ENCODE data around the gene PCDHA4. TPM values are rescaled to one million over a fixed set of nuclear protein-coding genes. Genes with fewer than 3 reads are reported as not detected.
"Not testable (repeated sequence)": the region's sequence is repeated elsewhere in the genome, so short reads cannot be mapped to it uniquely, and the experiment has no call there.

Gene PCDHA4
- total RNA-seq, 3 donors from 2014 or later = 0.08 to 0.14 TPM; not detected in 1

DNA sequence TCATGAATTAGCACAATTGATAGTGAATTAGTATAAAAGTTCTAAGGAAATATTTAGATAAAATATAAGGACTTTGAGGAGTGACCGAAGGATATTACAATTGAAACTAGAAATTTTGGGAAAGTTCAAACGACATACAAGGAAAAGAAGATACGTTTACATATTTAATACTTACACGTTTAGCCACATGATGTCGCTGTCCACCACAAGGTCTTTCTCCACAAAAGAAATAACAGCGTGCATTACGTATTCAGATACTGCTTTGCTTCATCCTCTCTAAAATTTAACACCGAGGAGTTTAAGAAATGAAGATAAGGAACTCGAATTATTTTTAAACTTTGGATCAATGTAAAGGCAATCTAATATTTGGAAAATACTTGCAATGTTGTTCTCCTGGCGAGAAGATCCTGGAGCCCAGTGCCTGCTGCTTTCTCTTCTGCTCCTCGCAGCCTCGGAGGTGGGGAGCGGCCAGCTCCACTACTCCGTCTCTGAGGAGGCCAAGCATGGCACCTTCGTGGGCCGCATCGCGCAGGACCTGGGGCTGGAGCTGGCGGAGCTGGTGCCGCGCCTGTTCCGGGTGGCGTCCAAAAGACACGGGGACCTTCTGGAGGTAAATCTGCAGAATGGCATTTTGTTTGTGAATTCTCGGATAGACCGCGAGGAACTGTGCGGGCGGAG is 5.9 kb upstream of the PCDHA4 start, which contains the start of gene PCDHA3:
PCDHA3 (plus strand) TSS at position 242 of the 678 bp plus-strand sequence.
- DNase-seq (no peak), ATAC-seq (no peak)
- no peaks in the 10 kb centered on the region for H3K4me1 Mint-ChIP-seq (ENCODE audit: low read depth)
- H3K27me3 Mint-ChIP-seq (ENCODE audit: low read depth) = peaks cover 25% of the 10 kb centered on the region
- H3K4me3 Mint-ChIP-seq = no peak within 1 kb of the TSS
- H3K9me3 Mint-ChIP-seq = peaks cover 17% of the 10 kb centered on the region
- H3K36me3 Mint-ChIP-seq (ENCODE audit: insufficient read depth) = peaks cover 2% of the 10 kb centered on the region

DNA sequence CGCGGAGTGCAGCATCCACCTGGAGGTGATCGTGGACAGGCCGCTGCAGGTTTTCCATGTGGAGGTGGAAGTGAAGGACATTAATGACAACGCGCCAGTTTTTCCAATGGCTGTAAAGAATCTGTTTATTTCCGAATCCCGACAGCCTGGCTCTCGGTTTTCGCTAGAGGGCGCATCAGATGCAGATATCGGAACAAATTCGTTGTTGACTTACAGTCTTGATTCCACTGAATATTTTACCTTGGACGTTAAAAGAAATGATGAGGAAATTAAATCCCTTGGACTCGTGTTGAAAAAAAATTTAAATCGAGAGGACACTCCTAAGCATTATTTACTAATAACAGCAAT is 5.4 kb upstream of the PCDHA4 start:
- no peaks in the 10 kb centered on the region for H3K4me1 Mint-ChIP-seq (ENCODE audit: low read depth)
- no peak for ATAC-seq

GRCh38 chr5:140802381-140802780 is 4.5 kb upstream of the PCDHA4 start:
- not testable (repeated sequence) for H3K4me1 Mint-ChIP-seq (ENCODE audit: low read depth); ATAC-seq; DNase-seq; H3K4me3 Mint-ChIP-seq; H3K36me3 Mint-ChIP-seq (ENCODE audit: insufficient read depth)
- H3K9me3 Mint-ChIP-seq = peaks cover 19% of the 10 kb centered on the region
- peaks cover 32% of the 10 kb centered on the region for H3K27me3 Mint-ChIP-seq (ENCODE audit: low read depth)

More for the DNA sequence above, 5.4 kb upstream of the PCDHA4 start:
- Mint-ChIP-seq H3K9me3 (peaks cover 17% of the 10 kb centered on the region), H3K36me3 (ENCODE audit: insufficient read depth) (peaks cover 2% of the 10 kb centered on the region), H3K4me3 (no peak overlapping the region), H3K27me3 (ENCODE audit: low read depth) (peaks cover 25% of the 10 kb centered on the region)
- no peak for DNase-seq

DNA sequence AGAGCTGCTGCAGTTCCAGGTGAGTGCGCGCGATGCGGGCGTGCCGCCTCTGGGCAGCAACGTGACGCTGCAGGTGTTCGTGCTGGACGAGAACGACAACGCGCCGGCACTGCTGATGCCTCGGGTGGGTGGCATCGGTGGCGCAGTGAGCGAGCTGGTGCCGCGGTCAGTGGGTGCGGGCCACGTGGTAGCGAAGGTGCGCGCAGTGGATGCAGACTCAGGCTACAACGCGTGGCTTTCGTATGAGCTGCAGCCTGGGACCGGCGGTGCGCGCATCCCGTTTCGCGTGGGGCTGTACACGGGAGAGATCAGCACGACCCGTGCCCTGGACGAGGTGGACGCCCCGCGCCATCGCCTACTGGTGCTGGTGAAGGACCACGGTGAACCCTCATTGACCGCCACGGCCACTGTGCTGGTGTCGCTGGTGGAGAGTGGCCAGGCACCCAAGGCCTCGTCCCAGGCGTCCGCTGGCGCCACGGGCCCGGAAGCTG is 4.0 kb upstream of the PCDHA4 start:
- DNase-seq (no peak), ATAC-seq (no peak)
- Mint-ChIP-seq H3K4me1 (ENCODE audit: low read depth) (no peaks in the 10 kb centered on the region), H3K4me3 (no peak overlapping the region), H3K27me3 (ENCODE audit: low read depth) (peaks cover 34% of the 10 kb centered on the region), H3K36me3 (ENCODE audit: insufficient read depth) (peaks cover 2% of the 10 kb centered on the region), H3K9me3 (peaks cover 18% of the 10 kb centered on the region)

GRCh38 chr5:140808241-140808888 is 1.5 kb downstream of the PCDHA4 start:
- peaks cover 28% of the 10 kb centered on the region for H3K27me3 Mint-ChIP-seq (ENCODE audit: low read depth)
- not testable (repeated sequence) for H3K4me3 Mint-ChIP-seq; DNase-seq; ATAC-seq; H3K36me3 Mint-ChIP-seq (ENCODE audit: insufficient read depth); H3K4me1 Mint-ChIP-seq (ENCODE audit: low read depth)
- peaks cover 31% of the 10 kb centered on the region for H3K9me3 Mint-ChIP-seq

GRCh38 chr5:140808889-140809291 is 2.0 kb downstream of the PCDHA4 start:
- Mint-ChIP-seq H3K9me3 (peaks cover 29% of the 10 kb centered on the region), H3K4me1 (ENCODE audit: low read depth) (no peaks in the 10 kb centered on the region), H3K27me3 (ENCODE audit: low read depth) (peaks cover 28% of the 10 kb centered on the region), H3K4me3 (no peak overlapping the region), H3K36me3 (ENCODE audit: insufficient read depth) (peaks cover 2% of the 10 kb centered on the region)
- ATAC-seq = no peak
- no peak for DNase-seq

DNA sequence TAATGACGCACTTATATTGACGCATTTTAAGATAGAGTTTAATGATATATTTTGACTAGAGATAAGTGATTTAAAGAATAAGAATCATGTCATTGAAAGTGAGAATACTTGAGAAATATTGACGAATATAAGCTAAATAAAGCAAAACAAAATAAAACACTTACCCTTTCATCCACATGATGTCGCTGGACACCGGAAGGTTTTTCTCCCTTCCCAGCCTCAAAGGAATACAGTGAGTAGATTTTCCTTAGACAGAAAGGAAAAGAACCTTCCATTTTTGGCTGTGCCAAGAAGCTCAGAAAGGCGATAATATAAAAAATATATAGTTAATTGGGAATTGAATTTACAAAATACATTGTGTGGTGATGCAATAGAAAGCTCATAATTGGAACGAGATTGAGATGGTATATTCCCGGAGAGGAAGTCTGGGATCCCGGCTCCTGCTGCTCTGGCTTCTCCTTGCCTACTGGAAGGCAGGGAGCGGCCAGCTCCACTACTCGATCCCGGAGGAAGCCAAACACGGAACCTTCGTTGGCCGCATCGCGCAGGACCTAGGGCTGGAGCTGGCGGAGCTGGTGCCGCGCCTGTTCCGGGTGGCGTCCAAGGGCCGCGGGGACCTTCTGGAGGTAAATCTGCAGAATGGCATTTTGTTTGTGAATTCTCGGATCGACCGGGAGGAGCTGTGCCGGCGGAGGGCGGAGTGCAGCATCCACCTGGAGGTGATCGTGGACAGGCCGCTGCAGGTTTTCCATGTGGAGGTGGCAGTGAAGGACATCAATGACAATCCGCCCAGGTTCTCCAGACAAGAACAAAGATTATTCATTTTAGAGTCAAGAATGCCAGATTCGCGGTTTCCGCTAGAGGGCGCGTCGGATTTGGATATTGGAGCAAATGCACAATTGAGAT is 14.8 kb downstream of the PCDHA4 start, which contains the start of gene PCDHA5:
PCDHA5 (plus strand) TSS at position 239 of the 906 bp plus-strand sequence.
- H3K4me3 Mint-ChIP-seq = no peak within 1 kb of the TSS
- no peak for DNase-seq
- H3K4me1 Mint-ChIP-seq (ENCODE audit: low read depth) = no peaks in the 10 kb centered on the region
- peaks cover 9% of the 10 kb centered on the region for H3K9me3 Mint-ChIP-seq
- H3K27me3 Mint-ChIP-seq (ENCODE audit: low read depth) = peaks cover 18% of the 10 kb centered on the region
- H3K36me3 Mint-ChIP-seq (ENCODE audit: insufficient read depth) = no peaks in the 10 kb centered on the region
- ATAC-seq = no peak

- no peaks in the 10 kb centered on the region for H3K36me3 Mint-ChIP-seq (ENCODE audit: insufficient read depth)
- ATAC-seq (no peak), DNase-seq (no peak)
- peaks cover 24% of the 10 kb centered on the region for H3K27me3 Mint-ChIP-seq (ENCODE audit: low read depth)
- H3K9me3 Mint-ChIP-seq = peaks cover 15% of the 10 kb centered on the region
- H3K4me3 Mint-ChIP-seq = no peak overlapping the region
- no peaks in the 10 kb centered on the region for H3K4me1 Mint-ChIP-seq (ENCODE audit: low read depth)
These were observed 15.4 kb downstream of the PCDHA4 start for GRCh38 chr5:140822281-140822629.

DNA sequence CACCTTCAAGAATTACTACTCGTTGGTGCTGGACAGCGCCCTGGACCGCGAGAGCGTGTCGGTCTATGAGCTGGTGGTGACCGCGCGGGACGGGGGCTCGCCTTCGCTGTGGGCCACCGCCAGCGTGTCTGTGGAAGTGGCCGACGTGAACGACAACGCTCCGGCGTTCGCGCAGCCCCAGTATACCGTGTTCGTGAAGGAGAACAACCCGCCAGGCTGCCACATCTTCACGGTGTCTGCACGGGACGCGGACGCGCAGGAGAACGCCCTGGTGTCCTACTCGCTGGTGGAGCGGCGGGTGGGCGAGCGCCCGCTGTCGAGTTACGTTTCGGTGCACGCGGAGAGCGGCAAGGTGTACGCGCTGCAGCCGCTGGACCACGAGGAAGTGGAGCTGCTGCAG is 16.1 kb downstream of the PCDHA4 start:
- Mint-ChIP-seq H3K9me3 (peaks cover 15% of the 10 kb centered on the region), H3K27me3 (ENCODE audit: low read depth) (peaks cover 29% of the 10 kb centered on the region)
- ATAC-seq; H3K4me1 Mint-ChIP-seq (ENCODE audit: low read depth); H3K4me3 Mint-ChIP-seq; H3K36me3 Mint-ChIP-seq (ENCODE audit: insufficient read depth); DNase-seq: not testable (repeated sequence)

DNA sequence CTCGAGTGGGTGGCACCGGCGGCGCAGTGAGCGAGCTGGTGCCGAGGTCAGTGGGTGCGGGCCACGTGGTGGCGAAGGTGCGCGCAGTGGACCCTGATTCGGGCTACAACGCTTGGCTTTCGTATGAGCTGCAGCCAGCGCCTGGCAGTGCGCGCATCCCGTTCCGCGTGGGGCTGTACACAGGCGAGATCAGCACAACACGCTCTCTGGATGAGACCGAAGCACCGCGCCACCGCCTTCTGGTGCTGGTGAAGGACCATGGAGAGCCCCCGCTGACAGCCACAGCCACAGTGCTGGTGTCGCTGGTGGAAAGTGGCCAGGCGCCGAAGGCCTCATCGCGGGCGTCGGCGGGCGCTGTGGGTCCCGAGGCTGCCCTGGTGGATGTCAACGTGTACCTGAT is 16.6 kb downstream of the PCDHA4 start:
- peaks cover 18% of the 10 kb centered on the region for H3K9me3 Mint-ChIP-seq
- no peaks in the 10 kb centered on the region for H3K36me3 Mint-ChIP-seq (ENCODE audit: insufficient read depth)
- H3K4me1 Mint-ChIP-seq (ENCODE audit: low read depth) = no peaks in the 10 kb centered on the region
- peaks cover 33% of the 10 kb centered on the region for H3K27me3 Mint-ChIP-seq (ENCODE audit: low read depth)
- DNase-seq (no peak), ATAC-seq (no peak)
- no peak overlapping the region for H3K4me3 Mint-ChIP-seq

- H3K36me3 Mint-ChIP-seq (ENCODE audit: insufficient read depth) = no peaks in the 10 kb centered on the region
- ATAC-seq (no peak), DNase-seq (no peak)
- H3K27me3 Mint-ChIP-seq (ENCODE audit: low read depth) = peaks cover 45% of the 10 kb centered on the region
- H3K9me3 Mint-ChIP-seq = peaks cover 30% of the 10 kb centered on the region
- H3K4me1 Mint-ChIP-seq (ENCODE audit: low read depth) = no peaks in the 10 kb centered on the region
- H3K4me3 Mint-ChIP-seq = no peak within 1 kb of the TSS
These were observed 21.0 kb downstream of the PCDHA4 start, which contains the start of gene PCDHA6 for GRCh38 chr5:140827704-140828361. Gene PCDHA6 (plus strand): TSS chr5:140827960. CDS start chr5:140828092, 132 bp downstream.

DNA sequence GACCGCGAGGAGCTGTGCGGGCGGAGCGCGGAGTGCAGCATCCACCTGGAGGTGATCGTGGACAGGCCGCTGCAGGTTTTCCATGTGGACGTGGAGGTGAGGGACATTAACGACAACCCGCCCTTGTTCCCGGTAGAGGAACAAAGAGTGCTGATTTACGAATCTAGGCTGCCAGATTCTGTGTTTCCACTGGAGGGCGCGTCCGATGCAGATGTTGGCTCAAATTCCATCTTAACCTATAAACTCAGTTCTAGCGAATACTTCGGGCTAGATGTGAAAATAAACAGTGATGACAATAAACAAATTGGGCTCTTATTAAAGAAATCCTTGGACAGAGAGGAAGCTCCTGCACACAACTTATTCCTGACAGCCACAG is 21.5 kb downstream of the PCDHA4 start:
- no peaks in the 10 kb centered on the region for H3K4me1 Mint-ChIP-seq (ENCODE audit: low read depth)
- H3K4me3 Mint-ChIP-seq = no peak overlapping the region
- DNase-seq = no peak
- ATAC-seq = no peak
- H3K36me3 Mint-ChIP-seq (ENCODE audit: insufficient read depth) = no peaks in the 10 kb centered on the region
- peaks cover 33% of the 10 kb centered on the region for H3K9me3 Mint-ChIP-seq
- peaks cover 48% of the 10 kb centered on the region for H3K27me3 Mint-ChIP-seq (ENCODE audit: low read depth)

- H3K4me1 Mint-ChIP-seq (ENCODE audit: low read depth); H3K36me3 Mint-ChIP-seq (ENCODE audit: insufficient read depth); H3K4me3 Mint-ChIP-seq; DNase-seq; ATAC-seq: not testable (repeated sequence)
- Mint-ChIP-seq H3K9me3 (peaks cover 33% of the 10 kb centered on the region), H3K27me3 (ENCODE audit: low read depth) (peaks cover 59% of the 10 kb centered on the region)
These were observed 22.9 kb downstream of the PCDHA4 start for GRCh38 chr5:140829511-140830501.

Data from activated T-cell treated with anti-CD3 and anti-CD28 coated beads, Interleukin-2, amount 50 U/mL, for 4 hours (primary cell).